OCI-LY1 (cell line): ENCODE results near the gene OSBPL2.

Experiments used
- CTCF ChIP-seq: fragments of 200-600 bp; sonication (generic), shearing (Covaris generic); IDR thresholded peaks from 2 replicates; pipeline ENCODE4 v1.5.1; 2017; ENCODE audit warnings: mild to moderate bottlenecking, antibody characterized with exemption, low read length, moderate library complexity, mixed read lengths
- EZH2 ChIP-seq: fragments of 200-600 bp; sonication (generic), shearing (Covaris generic); IDR thresholded peaks from 2 replicates; pipeline ENCODE4 v1.8.0; 2017; ENCODE audit warnings: borderline replicate concordance, mixed run types, mild to moderate bottlenecking, antibody characterized with exemption, low read length, moderate library complexity, mixed read lengths

DNA sequence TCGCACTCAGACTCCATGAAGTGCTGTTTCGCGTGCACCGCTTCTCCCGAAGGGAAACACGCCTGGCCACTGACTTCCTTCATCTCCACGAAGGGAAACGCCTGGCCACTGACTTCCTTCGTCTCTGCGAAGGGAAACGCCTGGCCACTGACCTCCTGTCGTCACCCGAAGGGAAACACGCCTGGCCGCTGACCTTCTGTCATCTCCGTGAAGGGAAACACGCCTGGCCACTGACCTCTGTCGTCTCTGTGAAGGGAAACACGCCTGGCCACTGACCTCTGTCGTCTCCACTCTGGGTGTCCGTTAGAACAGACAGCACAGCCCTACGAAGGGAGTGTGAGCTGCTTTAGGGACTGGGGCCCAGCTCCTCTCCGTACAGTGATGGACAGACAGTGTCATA is 47.4 kb downstream of the OSBPL2 start:
- TF ChIP-seq CTCF (no peak), EZH2 (no peak)
